Panc1 (cell line): ENCODE data around the gene GMDS. TPM values are rescaled to one million over a fixed set of nuclear protein-coding genes. Genes with fewer than 3 reads are reported as not detected.

Experiments used
- ATAC-seq: fragments of 200-7000 bp; cut with Tn5 transposase; 2 replicates; pipeline ENCODE4 v1.9.1; 2020; ENCODE audit warnings: mild to moderate bottlenecking, moderate library complexity
- BruUV-seq: library from RNA; stranded (reverse); fragments of 400-500 nt; replicated peaks from 2 replicates; lab custom pipeline; 2021; lab: Mats Ljungman, UMichigan
- CTCF ChIA-PET: fragments of 300-600 bp; sonication (Branson Sonifier 250); formaldehyde crosslinking; loops from one replicate; lab custom pipeline; 2022; ENCODE audit warnings: antibody characterized with exemption; lab: Charles Lee
- POLR2A ChIA-PET: fragments of 300-600 bp; sonication (Branson Sonifier 250); formaldehyde crosslinking; loops from one replicate; lab custom pipeline; 2022; ENCODE audit warnings: antibody characterized with exemption; lab: Charles Lee
- DNase-seq: peaks from one replicate; pipeline ENCODE4 v3.0.0-alpha.2; 2010; ENCODE audit warnings: low read depth, low spot score
- H3K27ac ChIP-seq: 2 replicates; pipeline ENCODE4 v1.5.1; 2011; ENCODE audit warnings: mild to moderate bottlenecking, low read length, inconsistent platforms
- H3K27me3 ChIP-seq: fragments of 200-500 bp; sonication (Bioruptor generic); 2 replicates; pipeline ENCODE4 v1.6.0; 2014; ENCODE audit warnings: low read length, inconsistent platforms; ENCODE audit not compliant: control insufficient read depth, insufficient read depth
- H3K36me3 ChIP-seq: fragments of 200-500 bp; sonication (Bioruptor generic); 2 replicates; pipeline ENCODE4 v1.5.1; 2014; ENCODE audit warnings: inconsistent platforms, mild to moderate bottlenecking, low read length, moderate library complexity; ENCODE audit not compliant: control insufficient read depth, insufficient read depth
- H3K4me1 ChIP-seq: 2 replicates; pipeline ENCODE4 v1.5.1; 2011; ENCODE audit warnings: inconsistent platforms, mild to moderate bottlenecking, low read length, moderate library complexity; ENCODE audit not compliant: control insufficient read depth, insufficient read depth
- H3K4me3 ChIP-seq, 2 experiments: 2 replicates each; pipeline ENCODE4 v1.5.1; 2011 to 2012; ENCODE audit warnings: low read depth in 2 of 2, low read length in 2 of 2, mild to moderate bottlenecking in 2 of 2, inconsistent platforms in 1 of 2, moderate library complexity in 1 of 2
- H3K9me3 ChIP-seq: fragments of 200-500 bp; sonication (Bioruptor generic); 2 replicates; pipeline ENCODE4 v1.5.1; 2014; ENCODE audit warnings: low read depth, mild to moderate bottlenecking, inconsistent platforms, low read length, moderate library complexity; ENCODE audit not compliant: control insufficient read depth, insufficient read depth
- CTCF ChIP-seq: fragments of 450-650 bp; IDR thresholded peaks from 2 replicates; pipeline ENCODE4 v1.5.1; 2017; ENCODE audit warnings: mild to moderate bottlenecking
- POLR2AphosphoS5 ChIP-seq: IDR thresholded peaks from 2 replicates; pipeline ENCODE4 v1.6.1; 2012; ENCODE audit warnings: mild to moderate bottlenecking, low read depth, low read length, moderate library complexity
- SIN3A ChIP-seq: IDR thresholded peaks from 2 replicates; pipeline ENCODE4 v1.6.1; 2012; ENCODE audit warnings: low read depth, mild to moderate bottlenecking, low read length, moderate library complexity, borderline replicate concordance; ENCODE audit not compliant: insufficient read depth
- TCF7L2 ChIP-seq: IDR thresholded peaks from 2 replicates; pipeline ENCODE4 v1.6.1; 2011; ENCODE audit warnings: mild to moderate bottlenecking, low read depth, low read length, inconsistent platforms
- in situ Hi-C: cut with HindIII; loops from 2 replicates; pipeline ENCODE4 v1.10.0; 2016; ENCODE audit warnings: low sequenced_read_pairs, low pct_unique_long_range_greater_than_20kb
- intact Hi-C: fragments of 100-400 bp; cut with micrococcal nuclease; formaldehyde crosslinking; loops from one replicate; pipeline ENCODE4 v1.10.0; 2022; ENCODE audit not compliant: unreplicated experiment
- total RNA-seq: library from RNA; stranded (reverse); gene quantifications from one replicate; pipeline ENCODE4 v1.2.1, GENCODE V29; 2021; ENCODE audit not compliant: unreplicated experiment
- TF ChIP-seq, protein P1 (sequence below), 2 experiments: IDR thresholded peaks; 2 replicates each; pipeline ENCODE4 v1.6.1; 2011 to 2012; ENCODE audit warnings: low read depth in 2 of 2, control low read depth in 1 of 2, low read length in 1 of 2, mild to moderate bottlenecking in 1 of 2, moderate library complexity in 1 of 2; ENCODE audit not compliant: insufficient read depth in 1 of 2

Gene GMDS
- total RNA-seq, 1 experiment from 2014 or later, result 9.8 TPM

DNA sequence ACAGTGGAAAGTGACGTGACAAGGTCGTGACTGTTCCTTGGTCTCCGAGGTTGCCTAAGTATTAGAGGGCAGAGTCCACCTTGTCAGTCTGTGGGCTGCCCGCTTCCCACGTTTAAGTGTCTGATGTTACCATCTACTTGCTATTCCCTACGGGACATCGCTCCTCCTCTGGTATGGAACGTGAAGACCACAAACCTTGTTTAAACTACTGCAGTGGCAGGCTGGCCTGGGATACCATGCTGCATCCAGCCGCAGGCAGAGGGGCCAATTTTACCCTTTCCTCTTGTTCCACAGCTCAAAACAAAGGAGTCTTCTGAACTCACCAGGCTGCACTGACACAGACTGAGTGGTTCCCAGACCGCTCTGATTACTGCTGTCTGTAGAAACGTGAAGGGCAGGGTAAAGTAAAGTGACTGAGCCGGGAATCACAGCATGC is 359.8 kb downstream of the GMDS start:
- BruUV-seq, result no TSS peak
- Histone ChIP-seq H3K36me3 (no peaks in the 10 kb centered on the region), H3K27ac (no peak overlapping the region), H3K9me3 (no peaks in the 10 kb centered on the region), H3K4me1 (no peaks in the 10 kb centered on the region), H3K27me3 (no peaks in the 10 kb centered on the region), H3K4me3 (no peak overlapping the region)
- POLR2A ChIA-PET, result interaction anchor here (0.6 kb wide), 1 partner anchor 372 kb away, joined by 4 read pairs; no protein-coding TSS in a partner anchor
- no peak for ATAC-seq
- no peak for DNase-seq
- in situ Hi-C loops (no loop called here), intact Hi-C loops (no loop called here)
- TF ChIP-seq SIN3A (no peak), TCF7L2 (no peak), CTCF (no peak), POLR2AphosphoS5 (no peak)
- TF ChIP-seq, protein P1, sequence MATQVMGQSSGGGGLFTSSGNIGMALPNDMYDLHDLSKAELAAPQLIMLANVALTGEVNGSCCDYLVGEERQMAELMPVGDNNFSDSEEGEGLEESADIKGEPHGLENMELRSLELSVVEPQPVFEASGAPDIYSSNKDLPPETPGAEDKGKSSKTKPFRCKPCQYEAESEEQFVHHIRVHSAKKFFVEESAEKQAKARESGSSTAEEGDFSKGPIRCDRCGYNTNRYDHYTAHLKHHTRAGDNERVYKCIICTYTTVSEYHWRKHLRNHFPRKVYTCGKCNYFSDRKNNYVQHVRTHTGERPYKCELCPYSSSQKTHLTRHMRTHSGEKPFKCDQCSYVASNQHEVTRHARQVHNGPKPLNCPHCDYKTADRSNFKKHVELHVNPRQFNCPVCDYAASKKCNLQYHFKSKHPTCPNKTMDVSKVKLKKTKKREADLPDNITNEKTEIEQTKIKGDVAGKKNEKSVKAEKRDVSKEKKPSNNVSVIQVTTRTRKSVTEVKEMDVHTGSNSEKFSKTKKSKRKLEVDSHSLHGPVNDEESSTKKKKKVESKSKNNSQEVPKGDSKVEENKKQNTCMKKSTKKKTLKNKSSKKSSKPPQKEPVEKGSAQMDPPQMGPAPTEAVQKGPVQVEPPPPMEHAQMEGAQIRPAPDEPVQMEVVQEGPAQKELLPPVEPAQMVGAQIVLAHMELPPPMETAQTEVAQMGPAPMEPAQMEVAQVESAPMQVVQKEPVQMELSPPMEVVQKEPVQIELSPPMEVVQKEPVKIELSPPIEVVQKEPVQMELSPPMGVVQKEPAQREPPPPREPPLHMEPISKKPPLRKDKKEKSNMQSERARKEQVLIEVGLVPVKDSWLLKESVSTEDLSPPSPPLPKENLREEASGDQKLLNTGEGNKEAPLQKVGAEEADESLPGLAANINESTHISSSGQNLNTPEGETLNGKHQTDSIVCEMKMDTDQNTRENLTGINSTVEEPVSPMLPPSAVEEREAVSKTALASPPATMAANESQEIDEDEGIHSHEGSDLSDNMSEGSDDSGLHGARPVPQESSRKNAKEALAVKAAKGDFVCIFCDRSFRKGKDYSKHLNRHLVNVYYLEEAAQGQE (IDR thresholded peaks at IDR 0.05; ENCODE audit: insufficient read depth in 1 of 2, low read depth in 2 of 2, low read length in 1 of 2), result no peak
- CTCF ChIA-PET, result no interaction called here

DNA sequence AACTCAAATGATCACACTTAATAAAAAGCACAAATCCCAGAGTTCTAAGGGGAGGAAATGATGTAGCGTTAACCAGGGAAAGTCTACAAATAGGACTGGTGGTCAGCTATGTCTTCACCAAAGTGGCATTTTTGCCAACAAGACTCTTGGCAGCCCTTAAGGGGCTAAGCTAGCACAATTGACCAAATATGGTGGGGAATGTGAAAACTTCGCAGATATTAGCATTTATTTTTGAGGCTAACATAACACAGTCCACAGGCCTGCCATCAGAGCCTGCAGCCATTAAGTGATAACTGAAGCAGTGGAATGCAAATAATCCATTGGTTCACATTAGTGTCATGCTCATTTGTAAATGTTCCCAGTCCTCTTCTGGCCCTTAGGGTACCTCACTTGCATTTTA is 361.1 kb downstream of the GMDS start:
- ChIA-PET POLR2A (no interaction called here), CTCF (no interaction called here)
- DNase-seq (no peak), ATAC-seq (no peak)
- Histone ChIP-seq H3K9me3 (no peaks in the 10 kb centered on the region), H3K36me3 (no peaks in the 10 kb centered on the region), H3K4me3 (no peak overlapping the region), H3K4me1 (no peaks in the 10 kb centered on the region), H3K27me3 (no peaks in the 10 kb centered on the region), H3K27ac (no peak overlapping the region)
- no TSS peak for BruUV-seq
- TF ChIP-seq TCF7L2 (no peak), CTCF (no peak), POLR2AphosphoS5 (no peak), SIN3A (no peak)
- TF ChIP-seq, protein P1 (IDR thresholded peaks at IDR 0.05; ENCODE audit: insufficient read depth in 1 of 2, low read depth in 2 of 2, low read length in 1 of 2), result no peak
- intact Hi-C loops (no loop called here), in situ Hi-C loops (no loop called here)
